ENCODE data around the gene TOGARAM2.

TOGARAM2 gene

GRCh38 chr2:28989973-28990372, 8.9 kb downstream of the TOGARAM2 start (continued):
- TF ChIP-seq PATZ1 (CRISPR knock-in tag; IDR thresholded peaks at IDR 0.05; ENCODE audit: borderline replicate concordance), result no peak
- no peak for TF ChIP-seq CREB5 (CRISPR knock-in tag; IDR thresholded peaks at IDR 0.05; ENCODE audit: low read depth)
- TF ChIP-seq ZNF70 (CRISPR knock-in tag; IDR thresholded peaks at IDR 0.05), result no peak
- no peak for TF ChIP-seq TOX (CRISPR knock-in tag; IDR thresholded peaks at IDR 0.05; ENCODE audit: borderline replicate concordance)

- no peak for ATAC-seq
- no peak for TF ChIP-seq BACH2 (CRISPR knock-in tag; IDR thresholded peaks at IDR 0.05; ENCODE audit: borderline replicate concordance)
- no peak for TF ChIP-seq ZNF8 (CRISPR knock-in tag; IDR thresholded peaks at IDR 0.05)
- no peak for TF ChIP-seq ZFP3 (CRISPR knock-in tag; IDR thresholded peaks at IDR 0.05)
- no peak for TF ChIP-seq ZC3H10 (CRISPR knock-in tag; IDR thresholded peaks at IDR 0.05)
- no peak for TF ChIP-seq TOX (CRISPR knock-in tag; IDR thresholded peaks at IDR 0.05; ENCODE audit: borderline replicate concordance)
Observed at GRCh38 chr2:28990445-28990844, 9.3 kb downstream of the TOGARAM2 start.

- ATAC-seq, result no peak
- TF ChIP-seq ZNF8 (CRISPR knock-in tag; IDR thresholded peaks at IDR 0.05) (no peak), SNAI2 (CRISPR knock-in tag; IDR thresholded peaks at IDR 0.05) (no peak), ESRRG (CRISPR knock-in tag; IDR thresholded peaks at IDR 0.05) (no peak), ZFP3 (CRISPR knock-in tag; IDR thresholded peaks at IDR 0.05) (no peak), CSRNP3 (CRISPR knock-in tag; IDR thresholded peaks at IDR 0.05) (no peak), POU6F1 (CRISPR knock-in tag; IDR thresholded peaks at IDR 0.05; ENCODE audit: borderline replicate concordance, low read depth) (no peak), OSR1 (CRISPR knock-in tag; IDR thresholded peaks at IDR 0.05) (no peak)
Observed at GRCh38 chr2:28991021-28991420, 9.9 kb downstream of the TOGARAM2 start.

- ATAC-seq, result no peak
- TF ChIP-seq CSDC2 (CRISPR knock-in tag; IDR thresholded peaks at IDR 0.05) (no peak), OSR1 (CRISPR knock-in tag; IDR thresholded peaks at IDR 0.05) (no peak), ZNF565 (CRISPR knock-in tag; conservative IDR thresholded peaks at IDR 0.05; ENCODE audit: low read depth) (no peak), ZFP3 (CRISPR knock-in tag; IDR thresholded peaks at IDR 0.05) (no peak), TOX (CRISPR knock-in tag; IDR thresholded peaks at IDR 0.05; ENCODE audit: borderline replicate concordance) (no peak), PPARA (CRISPR knock-in tag; IDR thresholded peaks at IDR 0.05; ENCODE audit: borderline replicate concordance) (no peak)
Observed at GRCh38 chr2:28991460-28991859, 10.4 kb downstream of the TOGARAM2 start.

- ATAC-seq, result no peak; the same call in 2 of the 3 replicates
- no peak for TF ChIP-seq POU6F1 (CRISPR knock-in tag; IDR thresholded peaks at IDR 0.05; ENCODE audit: borderline replicate concordance, low read depth)
- no peak for TF ChIP-seq ISL1 (CRISPR knock-in tag; IDR thresholded peaks at IDR 0.05)
- no peak for TF ChIP-seq PATZ1 (CRISPR knock-in tag; IDR thresholded peaks at IDR 0.05; ENCODE audit: borderline replicate concordance)
- TF ChIP-seq CREB5 (CRISPR knock-in tag; IDR thresholded peaks at IDR 0.05; ENCODE audit: low read depth), result no peak
- no peak for TF ChIP-seq ZC3H10 (CRISPR knock-in tag; IDR thresholded peaks at IDR 0.05)
- TF ChIP-seq OSR1 (CRISPR knock-in tag; IDR thresholded peaks at IDR 0.05), result no peak
- TF ChIP-seq TCF4 (CRISPR knock-in tag; IDR thresholded peaks at IDR 0.05; ENCODE audit: borderline replicate concordance), result no peak
- TF ChIP-seq ZNF565 (CRISPR knock-in tag; conservative IDR thresholded peaks at IDR 0.05; ENCODE audit: low read depth), result no peak
- TF ChIP-seq ZNF8 (CRISPR knock-in tag; IDR thresholded peaks at IDR 0.05), result no peak
- TF ChIP-seq CSRNP3 (CRISPR knock-in tag; IDR thresholded peaks at IDR 0.05), result no peak
- no peak for TF ChIP-seq ESRRG (CRISPR knock-in tag; IDR thresholded peaks at IDR 0.05)
- TF ChIP-seq ZFP30 (CRISPR knock-in tag; IDR thresholded peaks at IDR 0.05), result no peak
Observed at GRCh38 chr2:28993206-28993960, 12.3 kb downstream of the TOGARAM2 start.
